H1 (cell line): ENCODE results near the gene ACOT6. TPM values are rescaled to one million over a fixed set of nuclear protein-coding genes. Genes with fewer than 3 reads are reported as not detected.

Experiments used
- EGR1 ChIP-seq: IDR thresholded peaks from 2 replicates; pipeline ENCODE4 v1.6.1; 2011; ENCODE audit warnings: low read depth, low read length, borderline replicate concordance
- EP300 ChIP-seq, 2 experiments: IDR thresholded peaks; 1 replicate in 1 of 2; 2 replicates in 1 of 2; pipeline ENCODE4 v1.6.1; 2011 to 2012; ENCODE audit warnings: low read depth in 2 of 2, low read length in 2 of 2, mild to moderate bottlenecking in 2 of 2, borderline replicate concordance in 1 of 2, inconsistent platforms in 1 of 2, moderate library complexity in 1 of 2
- JUN ChIP-seq: IDR thresholded peaks from 2 replicates; pipeline ENCODE4 v1.6.1; 2011; ENCODE audit warnings: low read depth, mild to moderate bottlenecking, improper control_type of control experiment, low read length
- JUND ChIP-seq: IDR thresholded peaks from 2 replicates; pipeline ENCODE4 v1.6.1; 2011; ENCODE audit warnings: mild to moderate bottlenecking, improper control_type of control experiment, low read length
- KDM1A ChIP-seq: fragments of 200-600, 300-600 bp; sonication (generic); IDR thresholded peaks from 2 replicates; pipeline ENCODE4 v1.7.1; 2016; ENCODE audit warnings: mild to moderate bottlenecking, low read length, borderline replicate concordance
- KDM5A ChIP-seq: fragments of 200-600 bp; IDR thresholded peaks from 2 replicates; pipeline ENCODE4 v1.7.1; 2012; ENCODE audit warnings: mild to moderate bottlenecking, low read length, inconsistent platforms, mixed read lengths
- MAX ChIP-seq: IDR thresholded peaks from 2 replicates; pipeline ENCODE4 v1.6.1; 2012; ENCODE audit warnings: inconsistent platforms
- NRF1 ChIP-seq: IDR thresholded peaks from 2 replicates; pipeline ENCODE4 v1.6.1; 2011; ENCODE audit warnings: mild to moderate bottlenecking, low read depth, low read length, improper control_type of control experiment
- RAD21 ChIP-seq, 2 experiments: IDR thresholded peaks in 1 of 2; conservative IDR thresholded peaks in 1 of 2; 2 replicates each; pipeline ENCODE4 v1.6.1; 2011; ENCODE audit warnings: low read depth in 2 of 2, low read length in 2 of 2, improper control_type of control experiment in 1 of 2, inconsistent platforms in 1 of 2, mild to moderate bottlenecking in 1 of 2, moderate library complexity in 1 of 2
- RXRA ChIP-seq: IDR thresholded peaks from 2 replicates; pipeline ENCODE4 v1.6.1; 2011; ENCODE audit warnings: low read depth, mild to moderate bottlenecking, low read length, moderate library complexity; ENCODE audit not compliant: insufficient read depth
- SAP30 ChIP-seq: fragments of 300-600 bp; sonication (generic); IDR thresholded peaks from 2 replicates; pipeline ENCODE4 v1.7.1; 2012; ENCODE audit warnings: low read length, moderate library complexity, mild to moderate bottlenecking, inconsistent platforms; ENCODE audit not compliant: insufficient read depth, insufficient replicate concordance
- SP2 ChIP-seq: IDR thresholded peaks from 2 replicates; pipeline ENCODE4 v1.6.1; 2012; ENCODE audit warnings: mild to moderate bottlenecking, low read length, inconsistent platforms
- TBP ChIP-seq: IDR thresholded peaks from 2 replicates; pipeline ENCODE4 v1.6.1; 2011; ENCODE audit warnings: low read depth, low read length, improper control_type of control experiment
- TCF12 ChIP-seq: IDR thresholded peaks from 2 replicates; pipeline ENCODE4 v1.6.1; 2011; ENCODE audit warnings: low read depth, mild to moderate bottlenecking, low read length
- ZNF274 ChIP-seq: IDR thresholded peaks from 2 replicates; pipeline ENCODE4 v1.7.0; 2012; ENCODE audit warnings: low read length, borderline replicate concordance; ENCODE audit errors: extremely low read depth
- polyA plus RNA-seq, 7 experiments: library from polyadenylated mRNA; depleted of rRNA in 3 of 7; stranded (reverse) in 5 of 7; unstranded in 2 of 7; fragments of >200 nt in 5 of 7; fragments of 200-250 nt in 2 of 7; gene quantifications; 1 replicate in 5 of 7; 2 replicates in 1 of 7; 4 replicates in 1 of 7; pipeline versions ENCODE4 v1.2.1 to v1.2.3, GENCODE V29; 2011 to 2013; ENCODE audit warnings: missing spikeins in 2 of 7, mixed read lengths in 2 of 7
- total RNA-seq: library from RNA; stranded (reverse); fragmentation: NEBNext Ultra II Directional; extraction: Animal tissue kit (Norgen Biotek cat#: 25700); gene quantifications from 2 replicates; pipeline ENCODE4 v1.2.1, GENCODE V29; 2021
- TF ChIP-seq, protein P1 (sequence below), 3 experiments: IDR thresholded peaks; 1 replicate in 2 of 3; 2 replicates in 1 of 3; pipeline versions ENCODE4 v1.5.1 to v1.6.1; 2011; ENCODE audit warnings: low read length in 3 of 3, mild to moderate bottlenecking in 3 of 3, inconsistent platforms in 2 of 3, low read depth in 1 of 3, moderate library complexity in 1 of 3; ENCODE audit not compliant: insufficient read depth in 1 of 3; ENCODE audit errors: control extremely low read depth in 1 of 3
- TF ChIP-seq, protein P2 (sequence below): IDR thresholded peaks from 2 replicates; pipeline ENCODE4 v1.6.1; 2012; ENCODE audit warnings: low read length, inconsistent platforms

ACOT6 gene
- total and polyA plus RNA-seq, 2 of the 8 experiments (the other 6 are each of a cell fraction or from before 2014, with no cell fraction given) = not detected

GRCh38 chr14:73612339-73613045, at the start of gene ACOT6 (continued):
- TF ChIP-seq MAX (no peak), EGR1 (no peak; the same call in 1 of the 2 replicates), NRF1 (no peak), TBP (peak; percentile 89), SP2 (no peak), KDM5A (no peak), JUN (no peak), ZNF274 (no peak), KDM1A (no peak), RXRA (no peak), TCF12 (no peak), EP300 (IDR thresholded peaks at IDR 0.05; ENCODE audit: borderline replicate concordance in 1 of 2, low read depth in 2 of 2, low read length in 2 of 2) (no peak; a peak in 1 of 3 replicates), RAD21 (IDR thresholded peaks at IDR 0.05 in 1 of 2, conservative IDR thresholded peaks at IDR 0.05 in 1 of 2; ENCODE audit: low read depth in 2 of 2, low read length in 2 of 2) (no peak), SAP30 (no peak), JUND (no peak)
- TF ChIP-seq, protein P1, sequence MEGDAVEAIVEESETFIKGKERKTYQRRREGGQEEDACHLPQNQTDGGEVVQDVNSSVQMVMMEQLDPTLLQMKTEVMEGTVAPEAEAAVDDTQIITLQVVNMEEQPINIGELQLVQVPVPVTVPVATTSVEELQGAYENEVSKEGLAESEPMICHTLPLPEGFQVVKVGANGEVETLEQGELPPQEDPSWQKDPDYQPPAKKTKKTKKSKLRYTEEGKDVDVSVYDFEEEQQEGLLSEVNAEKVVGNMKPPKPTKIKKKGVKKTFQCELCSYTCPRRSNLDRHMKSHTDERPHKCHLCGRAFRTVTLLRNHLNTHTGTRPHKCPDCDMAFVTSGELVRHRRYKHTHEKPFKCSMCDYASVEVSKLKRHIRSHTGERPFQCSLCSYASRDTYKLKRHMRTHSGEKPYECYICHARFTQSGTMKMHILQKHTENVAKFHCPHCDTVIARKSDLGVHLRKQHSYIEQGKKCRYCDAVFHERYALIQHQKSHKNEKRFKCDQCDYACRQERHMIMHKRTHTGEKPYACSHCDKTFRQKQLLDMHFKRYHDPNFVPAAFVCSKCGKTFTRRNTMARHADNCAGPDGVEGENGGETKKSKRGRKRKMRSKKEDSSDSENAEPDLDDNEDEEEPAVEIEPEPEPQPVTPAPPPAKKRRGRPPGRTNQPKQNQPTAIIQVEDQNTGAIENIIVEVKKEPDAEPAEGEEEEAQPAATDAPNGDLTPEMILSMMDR (IDR thresholded peaks at IDR 0.05; ENCODE audit: control extremely low read depth in 1 of 3, insufficient read depth in 1 of 3, low read depth in 1 of 3, low read length in 3 of 3) = no peak
- TF ChIP-seq, protein P2, sequence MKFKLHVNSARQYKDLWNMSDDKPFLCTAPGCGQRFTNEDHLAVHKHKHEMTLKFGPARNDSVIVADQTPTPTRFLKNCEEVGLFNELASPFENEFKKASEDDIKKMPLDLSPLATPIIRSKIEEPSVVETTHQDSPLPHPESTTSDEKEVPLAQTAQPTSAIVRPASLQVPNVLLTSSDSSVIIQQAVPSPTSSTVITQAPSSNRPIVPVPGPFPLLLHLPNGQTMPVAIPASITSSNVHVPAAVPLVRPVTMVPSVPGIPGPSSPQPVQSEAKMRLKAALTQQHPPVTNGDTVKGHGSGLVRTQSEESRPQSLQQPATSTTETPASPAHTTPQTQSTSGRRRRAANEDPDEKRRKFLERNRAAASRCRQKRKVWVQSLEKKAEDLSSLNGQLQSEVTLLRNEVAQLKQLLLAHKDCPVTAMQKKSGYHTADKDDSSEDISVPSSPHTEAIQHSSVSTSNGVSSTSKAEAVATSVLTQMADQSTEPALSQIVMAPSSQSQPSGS = no peak
